CD14-positive monocyte (primary cell): ENCODE data around the gene ATP4A. TPM values are rescaled to one million over a fixed set of nuclear protein-coding genes. Genes with fewer than 3 reads are reported as not detected.

Experiments
- DNase-seq, 3 donors: peaks; one replicate each; pipeline ENCODE4 v3.0.0-alpha.2; 2011 to 2022
- H2AFZ ChIP-seq: 2 replicates; pipeline ENCODE4 v1.6.0; 2012; ENCODE audit warnings: mild to moderate bottlenecking, low read depth, low read length, inconsistent platforms; ENCODE audit not compliant: insufficient read depth, poor library complexity, severe bottlenecking
- H3K27ac ChIP-seq, 2 donors: 1 replicate in 1 of 2; 2 replicates in 1 of 2; pipeline ENCODE4 v1.5.1; 2012 to 2013; ENCODE audit warnings: low read length in 2 of 2, control low read depth in 1 of 2, inconsistent platforms in 1 of 2, low read depth in 1 of 2, mild to moderate bottlenecking in 1 of 2
- H3K27me3 ChIP-seq, 2 donors: one replicate each; pipeline versions ENCODE4 v1.6.0 to v1.6.1; 2011 to 2013; ENCODE audit warnings: low read length in 2 of 2; ENCODE audit not compliant: control insufficient read depth in 2 of 2, insufficient read depth in 2 of 2
- H3K36me3 ChIP-seq, 2 donors: replicated peaks in 1 of 2; 1 replicate in 1 of 2; 2 replicates in 1 of 2; pipeline versions ENCODE4 v1.5.1 to v1.6.1; 2012 to 2013; ENCODE audit warnings: low read length in 2 of 2, control low read depth in 1 of 2, inconsistent platforms in 1 of 2, mild to moderate bottlenecking in 1 of 2; ENCODE audit not compliant: insufficient read depth in 2 of 2, control insufficient read depth in 1 of 2
- H3K4me1 ChIP-seq, 2 donors: 1 replicate in 1 of 2; 2 replicates in 1 of 2; pipeline versions ENCODE4 v1.5.1 to v1.6.1; 2012 to 2013; ENCODE audit warnings: low read length in 2 of 2, control low read depth in 1 of 2, inconsistent platforms in 1 of 2, mild to moderate bottlenecking in 1 of 2, moderate library complexity in 1 of 2; ENCODE audit not compliant: insufficient read depth in 2 of 2, control insufficient read depth in 1 of 2
- H3K4me2 ChIP-seq: replicated peaks from 2 replicates; pipeline ENCODE3; 2012; ENCODE audit warnings: low read length, moderate library complexity, mild to moderate bottlenecking; ENCODE audit not compliant: poor library complexity, severe bottlenecking; ENCODE audit errors: extremely low read depth
- H3K4me3 ChIP-seq, 3 experiments: fragments of 200-600 bp in 1 of 3; sonication (generic) in 1 of 3; replicated peaks in 1 of 3; 1 replicate in 2 of 3; 2 replicates in 1 of 3; pipeline ENCODE4 v1.5.1; 2011 to 2013; ENCODE audit warnings: low read length in 3 of 3, mild to moderate bottlenecking in 3 of 3, control low read depth in 2 of 3, low read depth in 2 of 3, inconsistent platforms in 1 of 3, moderate library complexity in 1 of 3
- H3K79me2 ChIP-seq: 2 replicates; pipeline ENCODE4 v1.6.0; 2012; ENCODE audit warnings: mild to moderate bottlenecking, control low read depth, inconsistent platforms, low read length, moderate library complexity; ENCODE audit not compliant: insufficient read depth
- H3K9ac ChIP-seq: 2 replicates; pipeline ENCODE4 v1.6.0; 2017; ENCODE audit warnings: low read length, mild to moderate bottlenecking; ENCODE audit not compliant: insufficient read depth, poor library complexity, severe bottlenecking
- H3K9me3 ChIP-seq, 2 donors: replicated peaks in 1 of 2; 1 replicate in 1 of 2; 2 replicates in 1 of 2; pipeline versions ENCODE4 v1.5.1 to v1.6.1; 2012 to 2013; ENCODE audit warnings: low read length in 2 of 2, control low read depth in 1 of 2; ENCODE audit not compliant: control insufficient read depth in 1 of 2, insufficient read depth in 1 of 2
- H4K20me1 ChIP-seq: 2 replicates; pipeline ENCODE4 v1.6.0; 2012; ENCODE audit warnings: mild to moderate bottlenecking, low read length, control low read depth, moderate library complexity; ENCODE audit not compliant: insufficient read depth
- H3K27ac Mint-ChIP-seq, 7 donors: one replicate each; pipeline ENCODE4 v1.8.0; 2020; ENCODE audit warnings: mild to moderate bottlenecking in 7 of 7, mixed read lengths in 7 of 7, moderate library complexity in 6 of 7, inconsistent platforms in 2 of 7
- H3K27me3 Mint-ChIP-seq, 3 donors: one replicate each; pipeline ENCODE4 v1.8.0; 2021 to 2022; ENCODE audit warnings: low read depth in 3 of 3, mild to moderate bottlenecking in 3 of 3, mixed read lengths in 3 of 3, moderate library complexity in 3 of 3, inconsistent platforms in 1 of 3
- H3K36me3 Mint-ChIP-seq, 2 donors: one replicate each; pipeline ENCODE4 v1.8.0; 2020; ENCODE audit warnings: mixed read lengths in 2 of 2, inconsistent platforms in 1 of 2, mild to moderate bottlenecking in 1 of 2
- H3K4me1 Mint-ChIP-seq: one replicate; pipeline ENCODE4 v1.8.0; 2020; ENCODE audit warnings: mild to moderate bottlenecking, mixed read lengths
- H3K4me3 Mint-ChIP-seq, 2 donors: one replicate each; pipeline ENCODE4 v1.8.0; 2020; ENCODE audit warnings: mild to moderate bottlenecking in 2 of 2, mixed read lengths in 2 of 2, moderate library complexity in 1 of 2
- H3K9me3 Mint-ChIP-seq, 7 donors: one replicate each; pipeline ENCODE4 v1.8.0; 2020 to 2022; ENCODE audit warnings: mixed read lengths in 7 of 7, mild to moderate bottlenecking in 6 of 7, moderate library complexity in 6 of 7, inconsistent platforms in 2 of 7
- CTCF ChIP-seq: fragments of 200-600 bp; IDR thresholded peaks from one replicate; pipeline ENCODE4 v1.8.0; 2022; ENCODE audit warnings: antibody characterized with exemption, mild to moderate bottlenecking
- WGBS: methylation state at CpG from one replicate; pipeline ENCODE4 v1.1.5; 2013; ENCODE audit warnings: missing lambda C conversion rate; ENCODE audit not compliant: insufficient coverage; 5-methylcytosine and 5-hydroxymethylcytosine counted together
- intact Hi-C, 2 donors: fragments of 100-400 bp; cut with micrococcal nuclease; formaldehyde crosslinking; loops; one replicate each; pipeline versions ENCODE4 v1.15.0 to v1.15.1; 2023
- polyA plus RNA-seq, 3 donors: library from polyadenylated mRNA; depleted of rRNA in 1 of 3; unstranded in 2 of 3; stranded (reverse) in 1 of 3; fragments of 300-500 nt in 2 of 3; fragments of >200 nt in 1 of 3; fragmentation: Illumina TruSeq in 2 of 3; gene quantifications; 1 replicate in 2 of 3; 2 replicates in 1 of 3; pipeline ENCODE4 v1.2.3, GENCODE V29; 2012 to 2021

Gene ATP4A
- polyA plus RNA-seq, 3 donors: not detected

GRCh38 chr19:35500611-35501010, 62.8 kb downstream of the ATP4A start:
- H3K9ac ChIP-seq: no peak overlapping the region
- Mint-ChIP-seq H3K9me3 (peaks cover 0 to 2% (median 0%) of the 10 kb centered on the region in 7 donors), H3K27ac (no peak overlapping the region), H3K27me3 (peaks cover 12 to 14% (median 13%) of the 10 kb centered on the region in 3 donors), H3K4me1 (peaks cover under 1% of the 10 kb centered on the region), H3K4me3 (no peak overlapping the region), H3K36me3 (no peaks in the 10 kb centered on the region)
- H3K27ac ChIP-seq: no peak overlapping the region
- no peaks in the 10 kb centered on the region for H3K9me3 ChIP-seq
- no peaks in the 10 kb centered on the region for H3K36me3 ChIP-seq
- DNase-seq: no peak
- WGBS: 100% methylated on average over 2 of the region's 10 CpGs
- H3K4me1 ChIP-seq: no peaks in the 10 kb centered on the region
- intact Hi-C loops: no loop called here
- H3K4me2 ChIP-seq: no peak overlapping the region
- no peak overlapping the region for H3K4me3 ChIP-seq
- no peak for TF ChIP-seq CTCF
- H3K79me2 ChIP-seq: no peaks in the 10 kb centered on the region
- H4K20me1 ChIP-seq: no peaks in the 10 kb centered on the region
- H2AFZ ChIP-seq: no peak overlapping the region
- no peaks in the 10 kb centered on the region for H3K27me3 ChIP-seq

Other genes starting within 250 kb of the ATP4A start
- gene CD22, start 234.5 kb downstream of the ATP4A start, polyA plus RNA-seq: 1 to 10 TPM in 1 of 3 donors, under 1 TPM in 2; 0.24 to 4.8 (median 0.88) TPM
- under 1 TPM in 1 of 3 donors, not detected in 2; 0.04 TPM for gene FFAR1, start 215.8 kb downstream of the ATP4A start, polyA plus RNA-seq
- gene FFAR3, start 205.2 kb downstream of the ATP4A start, polyA plus RNA-seq: 10 to 100 TPM in 1 of 3 donors, 1 to 10 TPM in 2; 1.2 to 17.9 (median 1.2) TPM
- 1 to 10 TPM in 1 of 3 donors, under 1 TPM in 1, not detected in 1; 0.17 to 2.9 TPM for gene GPR42, start 192.6 kb downstream of the ATP4A start, polyA plus RNA-seq
- gene FFAR2, start 115.4 kb downstream of the ATP4A start, polyA plus RNA-seq: 10 to 100 TPM in 2 of 3 donors, 1 to 10 TPM in 1; 5.7 to 38.7 (median 10.8) TPM
- gene KRTDAP, start 73.2 kb downstream of the ATP4A start, polyA plus RNA-seq: not detected
- gene DMKN, start 50.0 kb downstream of the ATP4A start, polyA plus RNA-seq: not detected
- gene SBSN, start 35.3 kb downstream of the ATP4A start, polyA plus RNA-seq: not detected
- gene GAPDHS, start 30.2 kb downstream of the ATP4A start, polyA plus RNA-seq: not detected
- 100 to 1,000 TPM in 2 of 3 donors, 10 to 100 TPM in 1; 75.5 to 165 (median 165) TPM for gene TMEM147, start 18.0 kb downstream of the ATP4A start, polyA plus RNA-seq
- gene PMIS2, start 22.5 kb upstream of the ATP4A start, polyA plus RNA-seq: not detected
- gene HAUS5, start 49.1 kb upstream of the ATP4A start, polyA plus RNA-seq: 1 to 10 TPM in 1 of 3 donors, under 1 TPM in 2; 0.94 to 6.3 (median 0.99) TPM
- 10 to 100 TPM; 29.5 to 53.3 (median 50.3) TPM for gene RBM42, start 65.4 kb upstream of the ATP4A start, polyA plus RNA-seq
- under 1 TPM; 0.17 to 0.93 (median 0.82) TPM for gene ETV2, start 78.1 kb upstream of the ATP4A start, polyA plus RNA-seq
- gene COX6B1, start 84.7 kb upstream of the ATP4A start, polyA plus RNA-seq: 100 to 1,000 TPM; 611 to 948 (median 825) TPM
- gene UPK1A, start 102.9 kb upstream of the ATP4A start, polyA plus RNA-seq: not detected
- under 1 TPM in 1 of 3 donors, not detected in 2; 0.05 TPM for gene ZBTB32, start 140.9 kb upstream of the ATP4A start, polyA plus RNA-seq
- gene KMT2B, start 154.3 kb upstream of the ATP4A start, polyA plus RNA-seq: 10 to 100 TPM in 1 of 3 donors, under 1 TPM in 2; 0.32 to 63.6 (median 0.65) TPM
- 100 to 1,000 TPM in 2 of 3 donors, 10 to 100 TPM in 1; 80.5 to 144 (median 119) TPM for gene IGFLR1, start 178.8 kb upstream of the ATP4A start, polyA plus RNA-seq
- gene U2AF1L4, start 181.8 kb upstream of the ATP4A start, polyA plus RNA-seq: 100 to 1,000 TPM in 1 of 3 donors, 1 to 10 TPM in 2; 6.2 to 140 (median 8.7) TPM
- gene PSENEN, start 182.0 kb upstream of the ATP4A start, polyA plus RNA-seq: 100 to 1,000 TPM in 2 of 3 donors, 10 to 100 TPM in 1; 29.7 to 149 (median 129) TPM
- 10 to 100 TPM in 1 of 3 donors, 1 to 10 TPM in 2; 5.6 to 28.6 (median 7.2) TPM for gene LIN37, start 184.9 kb upstream of the ATP4A start, polyA plus RNA-seq
- not detected for gene HSPB6, start 193.4 kb upstream of the ATP4A start, polyA plus RNA-seq
- gene PROSER3, start 194.5 kb upstream of the ATP4A start, polyA plus RNA-seq: 10 to 100 TPM in 1 of 3 donors, 1 to 10 TPM in 2; 1.8 to 14.7 (median 2.9) TPM
- gene ARHGAP33, start 211.9 kb upstream of the ATP4A start, polyA plus RNA-seq: 1 to 10 TPM in 1 of 3 donors, not detected in 2; 8.6 TPM
- not detected for gene PRODH2, start 249.2 kb upstream of the ATP4A start, polyA plus RNA-seq